Duodenal mucosa (tissue), 2 donors: ENCODE results near the gene DNAAF8.

Experiments
- H3K27ac ChIP-seq: one replicate; pipeline ENCODE4 v1.7.0; 2013; ENCODE audit warnings: low read depth, low read length
- H3K27me3 ChIP-seq, 2 donors: one replicate each; pipeline ENCODE4 v1.7.0; 2013; ENCODE audit warnings: low read length in 2 of 2, control low read depth in 1 of 2; ENCODE audit not compliant: insufficient read depth in 2 of 2, control insufficient read depth in 1 of 2
- H3K36me3 ChIP-seq, 2 donors: one replicate each; pipeline ENCODE4 v1.7.0; 2013; ENCODE audit warnings: low read length in 2 of 2, control low read depth in 1 of 2; ENCODE audit not compliant: insufficient read depth in 2 of 2, control insufficient read depth in 1 of 2
- H3K4me1 ChIP-seq, 2 donors: one replicate each; pipeline ENCODE4 v1.7.0; 2013; ENCODE audit warnings: low read length in 2 of 2, control low read depth in 1 of 2; ENCODE audit not compliant: insufficient read depth in 2 of 2, control insufficient read depth in 1 of 2
- H3K4me3 ChIP-seq, 2 donors: one replicate each; pipeline ENCODE4 v1.7.0; 2013; ENCODE audit warnings: low read length in 2 of 2, low read depth in 1 of 2
- H3K9ac ChIP-seq, 2 donors: one replicate each; pipeline ENCODE4 v1.7.0; 2013; ENCODE audit warnings: low read length in 2 of 2, low read depth in 1 of 2
- H3K9me3 ChIP-seq, 2 donors: one replicate each; pipeline ENCODE4 v1.7.0; 2013; ENCODE audit warnings: low read length in 2 of 2, control low read depth in 1 of 2; ENCODE audit not compliant: control insufficient read depth in 1 of 2

DNAAF8 gene

GRCh38 chr16:4689864-4690704, 44.3 kb upstream of the DNAAF8 start:
- Histone ChIP-seq H3K4me3 (no peak overlapping the region), H3K36me3 (peaks cover 10 to 51% of the 10 kb centered on the region in 2 donors), H3K4me1 (peaks cover 16 to 20% of the 10 kb centered on the region in 2 donors), H3K9me3 (no peaks in the 10 kb centered on the region), H3K27me3 (no peaks in the 10 kb centered on the region), H3K27ac (no peak overlapping the region), H3K9ac (no peak overlapping the region)

DNA sequence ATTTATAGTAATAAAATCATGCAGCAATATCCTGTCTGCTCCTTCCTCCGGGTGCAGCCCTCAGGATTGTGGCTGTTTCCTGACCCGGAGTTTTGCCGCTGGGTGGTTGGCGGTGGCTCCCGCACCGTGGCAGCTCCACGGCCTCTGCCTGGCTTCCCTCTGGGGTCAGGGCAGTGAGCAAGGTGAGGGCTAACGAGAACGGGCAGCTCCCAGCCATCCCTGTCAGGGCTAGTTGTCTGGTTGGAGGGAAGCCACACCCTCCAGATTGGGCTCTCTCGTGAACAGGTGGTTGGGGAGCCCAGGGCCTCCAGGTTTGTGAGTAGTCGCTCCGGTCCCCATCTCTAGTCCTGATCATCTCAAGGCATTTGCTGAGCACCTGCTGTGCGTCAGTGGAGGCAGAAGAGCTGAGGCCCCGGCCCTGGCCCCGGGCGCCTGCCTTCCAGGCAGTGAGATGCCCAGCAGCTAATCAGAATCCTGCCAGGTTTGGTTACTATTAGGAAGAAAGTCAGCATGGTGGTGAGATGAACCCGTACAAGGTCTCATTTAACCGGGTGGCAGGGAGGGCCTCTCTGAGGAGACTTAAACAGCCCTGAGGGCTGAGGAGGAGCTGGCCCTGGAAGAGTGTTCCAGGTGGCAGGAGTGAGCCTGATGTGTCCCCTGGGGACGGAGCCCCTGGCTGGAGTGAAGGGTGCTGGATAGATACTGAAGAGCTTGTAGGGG, 43.2 kb upstream of the DNAAF8 start:
- Histone ChIP-seq H3K4me1 (peaks cover 16 to 28% of the 10 kb centered on the region in 2 donors), H3K27ac (no peak overlapping the region), H3K9ac (no peak overlapping the region), H3K36me3 (peaks cover 11 to 51% of the 10 kb centered on the region in 2 donors), H3K4me3 (no peak overlapping the region), H3K27me3 (no peaks in the 10 kb centered on the region), H3K9me3 (no peaks in the 10 kb centered on the region)

DNA sequence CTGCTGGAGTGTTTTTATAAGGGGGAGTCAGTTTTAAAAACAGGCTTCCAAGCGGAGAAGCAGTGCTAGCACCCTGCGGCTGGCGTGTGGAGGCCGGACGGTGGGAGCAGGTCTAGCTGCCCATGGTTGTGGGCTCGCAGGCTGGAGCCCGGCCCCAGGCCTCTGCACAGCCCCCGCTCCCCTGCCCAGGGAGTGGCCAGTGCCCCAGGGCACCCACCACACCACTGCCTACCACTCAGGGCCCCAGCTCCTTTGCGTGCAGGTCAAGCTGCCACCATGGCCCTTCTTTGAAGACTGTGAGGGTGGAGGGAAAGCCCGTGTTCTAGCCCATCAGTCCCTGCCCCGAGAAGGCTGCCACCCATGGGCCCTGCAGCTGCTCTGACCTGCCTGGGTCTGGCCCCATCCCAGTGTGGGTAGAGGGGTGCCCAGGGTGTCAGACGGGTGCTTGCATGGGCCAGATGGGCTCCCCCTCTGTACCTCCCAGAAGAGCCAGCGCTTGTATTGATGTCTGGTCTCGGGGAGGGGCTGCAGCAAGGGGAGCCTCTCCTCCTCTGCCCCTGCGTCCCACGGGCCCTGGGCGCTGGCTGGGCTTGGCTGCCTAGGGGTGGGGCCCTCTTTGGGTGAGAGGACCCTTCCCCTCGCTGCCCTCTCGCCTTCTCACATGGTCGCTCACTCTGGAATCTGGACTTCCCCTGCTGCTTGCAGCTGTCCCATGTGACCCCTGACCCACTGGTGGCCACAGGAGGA, 42.5 kb upstream of the DNAAF8 start:
- Histone ChIP-seq H3K27ac (no peak overlapping the region), H3K4me1 (peaks cover 16 to 28% of the 10 kb centered on the region in 2 donors), H3K9me3 (no peaks in the 10 kb centered on the region), H3K9ac (peak overlapping the region in 1 of 2 donors; percentile 91), H3K36me3 (peaks cover 16 to 49% of the 10 kb centered on the region in 2 donors), H3K27me3 (no peaks in the 10 kb centered on the region), H3K4me3 (no peak overlapping the region)

DNA sequence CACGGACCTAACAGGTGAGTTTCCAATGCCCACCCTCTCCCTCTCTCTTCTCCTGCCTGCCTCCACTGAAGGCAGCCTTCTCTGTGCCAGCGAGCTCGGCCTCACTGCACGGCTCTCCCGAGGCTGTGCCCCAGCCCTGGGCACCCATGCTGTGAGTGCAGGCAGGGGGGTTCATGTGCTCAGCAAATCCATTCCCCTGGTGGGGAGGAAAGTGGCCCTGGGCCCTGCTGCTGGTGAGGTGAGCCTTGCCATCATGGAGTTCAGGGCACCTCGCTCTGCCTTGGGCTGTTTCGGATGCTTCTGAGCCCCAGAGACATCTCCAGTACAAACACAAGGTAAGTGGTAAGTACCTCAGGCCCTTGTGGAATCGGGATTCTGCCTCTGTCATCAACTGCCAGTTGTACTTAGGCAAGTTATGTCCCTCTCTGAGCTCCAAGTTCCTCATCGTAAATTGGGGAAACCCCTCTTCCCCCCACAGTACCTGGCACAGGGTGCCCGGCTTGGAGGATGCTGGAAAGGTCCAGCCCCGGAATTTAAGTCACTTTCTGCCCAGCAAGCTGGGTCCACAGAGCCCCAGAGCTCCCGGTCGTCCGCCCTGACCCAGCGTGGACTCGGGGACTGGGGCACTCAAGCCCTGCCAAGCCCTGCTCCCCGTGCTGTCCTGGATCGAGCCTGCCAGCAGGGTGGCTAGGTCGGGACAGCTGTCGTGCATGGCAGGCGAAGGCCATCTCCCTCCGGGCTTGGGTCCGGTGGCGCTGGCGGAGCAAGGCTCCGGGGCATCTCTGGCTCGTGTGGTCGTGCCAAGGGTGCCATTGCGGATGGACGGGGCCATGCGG, 41.7 kb upstream of the DNAAF8 start:
- Histone ChIP-seq H3K4me3 (peak overlapping the region; percentile 76 to 84), H3K9me3 (no peaks in the 10 kb centered on the region), H3K9ac (peak overlapping the region; percentile 26 to 91), H3K27me3 (no peaks in the 10 kb centered on the region), H3K27ac (no peak overlapping the region), H3K36me3 (peaks cover 18 to 50% of the 10 kb centered on the region in 2 donors), H3K4me1 (peaks cover 16 to 28% of the 10 kb centered on the region in 2 donors)

DNA sequence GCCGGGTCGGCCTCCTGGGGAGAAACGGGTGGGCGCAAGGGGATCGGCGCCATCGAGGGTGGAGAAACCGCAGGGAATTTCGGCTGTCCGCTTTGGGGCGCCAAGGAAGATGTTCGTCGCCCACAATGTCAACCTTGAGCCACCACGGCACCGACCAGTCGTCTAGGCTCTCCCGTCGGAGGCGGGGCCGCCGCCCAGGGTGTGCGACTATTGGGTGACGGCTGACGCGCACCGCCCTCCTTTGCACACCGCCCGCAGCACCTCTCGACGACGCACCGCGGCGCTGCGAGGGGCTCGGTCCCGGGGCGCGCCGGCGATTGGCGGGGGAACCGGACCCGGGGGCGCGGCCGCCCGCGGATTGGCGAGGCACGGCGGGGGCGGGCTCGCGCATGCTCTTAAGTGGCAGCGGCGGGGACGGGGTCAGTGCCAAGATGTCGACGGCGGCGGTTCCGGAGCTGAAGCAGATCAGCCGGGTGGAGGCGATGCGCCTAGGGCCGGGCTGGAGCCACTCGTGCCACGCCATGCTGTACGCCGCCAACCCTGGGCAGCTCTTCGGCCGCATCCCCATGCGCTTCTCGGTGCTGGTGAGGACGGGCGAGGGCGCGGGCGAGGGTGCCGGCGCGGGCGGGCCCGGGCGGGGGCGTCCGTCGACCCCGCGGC, 40.9 kb upstream of the DNAAF8 start, which contains the start of gene NUDT16L1:
TSS of gene NUDT16L1 (plus strand) at position 267 of the 660 bp plus-strand sequence. CDS start at position 432, 165 bp downstream.
- peak within 1 kb of the TSS; percentile 87 for H3K27ac ChIP-seq
- H3K36me3 ChIP-seq, result peaks cover 18 to 51% of the 10 kb centered on the region in 2 donors
- peak within 1 kb of the TSS; percentile 76 to 93 for H3K4me3 ChIP-seq
- no peaks in the 10 kb centered on the region for H3K27me3 ChIP-seq
- H3K9me3 ChIP-seq, result no peaks in the 10 kb centered on the region
- peak within 1 kb of the TSS; percentile 63 to 91 for H3K9ac ChIP-seq
- peaks cover 16 to 28% of the 10 kb centered on the region in 2 donors for H3K4me1 ChIP-seq

DNA sequence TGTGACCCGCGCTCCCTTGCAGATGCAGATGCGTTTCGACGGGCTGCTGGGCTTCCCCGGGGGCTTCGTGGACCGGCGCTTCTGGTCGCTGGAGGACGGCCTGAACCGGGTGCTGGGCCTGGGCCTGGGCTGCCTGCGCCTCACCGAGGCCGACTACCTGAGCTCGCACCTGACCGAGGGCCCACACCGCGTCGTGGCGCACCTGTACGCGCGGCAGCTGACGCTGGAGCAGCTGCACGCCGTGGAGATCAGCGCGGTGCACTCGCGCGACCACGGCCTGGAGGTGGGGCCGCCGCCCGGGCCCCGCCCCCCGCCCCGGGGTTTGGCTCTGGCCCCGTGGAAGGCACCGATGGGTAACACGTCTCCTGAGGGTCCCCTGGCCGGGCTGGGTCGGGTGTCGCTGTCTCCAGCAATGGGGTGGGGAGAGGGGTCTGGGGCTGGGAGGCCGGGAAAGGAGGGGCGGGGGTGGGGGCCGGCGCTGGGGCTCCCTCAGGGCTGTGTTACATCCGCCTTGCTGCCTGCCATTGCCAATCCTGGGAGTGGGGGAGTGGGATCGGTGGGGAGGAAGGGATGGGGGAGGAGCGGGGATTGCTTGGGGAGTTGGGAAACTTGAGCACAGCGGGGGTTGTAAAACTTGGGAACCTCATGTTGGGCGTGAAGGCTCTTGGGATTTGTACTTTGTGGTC, 40.2 kb upstream of the DNAAF8 start:
- Histone ChIP-seq H3K36me3 (peaks cover 18 to 51% of the 10 kb centered on the region in 2 donors), H3K4me3 (peak overlapping the region; percentile 71 to 93), H3K9me3 (no peaks in the 10 kb centered on the region), H3K4me1 (peaks cover 16 to 28% of the 10 kb centered on the region in 2 donors), H3K9ac (peak overlapping the region; percentile 63 to 82), H3K27me3 (no peaks in the 10 kb centered on the region), H3K27ac (peak overlapping the region; percentile 87)

DNA sequence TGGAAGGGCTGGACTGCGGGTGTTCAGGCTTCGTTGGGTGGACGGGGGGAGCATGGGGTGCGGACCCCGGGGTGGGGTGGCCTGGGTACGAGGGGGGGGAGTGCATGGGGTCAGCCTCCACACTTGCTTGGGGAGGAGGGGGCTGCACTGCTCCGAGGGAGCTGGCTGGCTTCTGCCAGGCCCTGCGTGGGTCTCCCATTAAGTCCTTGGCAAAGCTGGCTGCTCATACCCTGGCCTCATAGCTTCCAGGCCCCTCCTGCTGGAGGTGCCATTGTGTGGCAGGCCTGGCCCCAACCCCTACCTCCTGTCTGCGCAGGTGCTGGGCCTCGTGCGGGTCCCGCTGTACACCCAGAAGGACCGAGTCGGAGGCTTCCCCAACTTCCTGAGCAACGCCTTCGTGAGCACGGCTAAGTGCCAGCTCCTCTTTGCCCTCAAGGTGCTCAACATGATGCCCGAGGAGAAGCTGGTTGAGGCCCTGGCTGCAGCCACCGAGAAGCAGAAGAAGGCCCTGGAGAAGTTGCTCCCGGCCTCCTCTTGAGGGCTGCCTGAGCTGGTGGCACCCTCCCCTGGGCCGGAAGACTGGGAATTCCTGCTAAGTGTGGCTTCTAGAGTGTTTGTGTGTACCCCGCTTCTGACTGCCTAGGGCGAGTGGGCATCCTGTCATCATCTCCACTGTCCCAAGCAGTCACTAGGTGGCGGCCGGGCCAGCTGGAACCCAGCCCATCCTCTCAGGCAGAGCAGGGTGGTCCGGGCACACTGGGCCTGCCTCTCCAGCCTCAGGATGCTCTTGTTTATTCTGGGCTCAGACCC, 39.5 kb upstream of the DNAAF8 start:
- Histone ChIP-seq H3K36me3 (peaks cover 18 to 55% of the 10 kb centered on the region in 2 donors), H3K9me3 (no peaks in the 10 kb centered on the region), H3K27me3 (no peaks in the 10 kb centered on the region), H3K4me3 (peak overlapping the region; percentile 71 to 93), H3K9ac (peak overlapping the region in 1 of 2 donors; percentile 63), H3K27ac (peak overlapping the region; percentile 10), H3K4me1 (peaks cover 16 to 28% of the 10 kb centered on the region in 2 donors)

DNA sequence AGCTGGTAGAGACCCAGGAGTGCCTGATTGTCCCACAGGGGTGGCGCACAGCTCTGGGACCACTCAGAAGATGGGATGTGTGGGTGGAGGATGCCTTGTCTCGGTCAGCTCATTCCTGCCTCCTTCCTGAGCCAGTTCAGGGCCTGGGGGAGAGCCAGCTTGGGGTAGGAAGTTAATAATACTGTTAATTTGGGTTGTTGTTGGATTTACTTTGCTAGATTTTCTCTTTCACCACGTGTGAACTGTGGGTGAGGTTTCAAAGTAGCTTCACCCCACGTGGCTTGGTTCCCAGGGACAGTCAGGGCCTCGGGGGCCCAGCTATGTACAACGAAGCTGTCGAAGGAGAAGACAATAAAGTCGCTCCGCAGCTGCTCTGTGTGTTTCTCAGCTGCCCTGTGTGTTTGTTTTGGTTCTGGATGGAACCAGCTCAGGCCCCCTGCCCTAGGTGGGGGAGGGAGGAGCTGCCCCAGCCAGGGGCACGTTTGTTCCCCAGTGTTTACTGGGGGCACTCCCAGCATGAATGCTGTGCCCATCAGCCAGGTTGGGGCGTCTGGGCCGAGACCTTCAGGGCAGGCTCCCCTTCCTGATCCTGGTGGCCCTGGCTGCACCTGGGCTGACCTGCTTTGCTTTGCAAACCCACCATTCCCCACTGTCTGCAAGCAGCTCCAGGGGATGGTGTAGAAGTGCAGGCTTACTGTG, 38.7 kb upstream of the DNAAF8 start:
- Histone ChIP-seq H3K9ac (peak overlapping the region in 1 of 2 donors; percentile 12), H3K4me3 (no peak overlapping the region), H3K27me3 (no peaks in the 10 kb centered on the region), H3K4me1 (peaks cover 16 to 28% of the 10 kb centered on the region in 2 donors), H3K9me3 (no peaks in the 10 kb centered on the region), H3K27ac (no peak overlapping the region), H3K36me3 (peaks cover 22 to 56% of the 10 kb centered on the region in 2 donors)
